Measurements from ENCODE around the gene GAS7.

- no peak for TF ChIP-seq BHLHE40 (IDR thresholded peaks at IDR 0.05; ENCODE audit: borderline replicate concordance)
- TF ChIP-seq SP1 (IDR thresholded peaks at IDR 0.05) = no peak
- TF ChIP-seq ELF4 (IDR thresholded peaks at IDR 0.05) = no peak
- TF ChIP-seq, protein P1, sequence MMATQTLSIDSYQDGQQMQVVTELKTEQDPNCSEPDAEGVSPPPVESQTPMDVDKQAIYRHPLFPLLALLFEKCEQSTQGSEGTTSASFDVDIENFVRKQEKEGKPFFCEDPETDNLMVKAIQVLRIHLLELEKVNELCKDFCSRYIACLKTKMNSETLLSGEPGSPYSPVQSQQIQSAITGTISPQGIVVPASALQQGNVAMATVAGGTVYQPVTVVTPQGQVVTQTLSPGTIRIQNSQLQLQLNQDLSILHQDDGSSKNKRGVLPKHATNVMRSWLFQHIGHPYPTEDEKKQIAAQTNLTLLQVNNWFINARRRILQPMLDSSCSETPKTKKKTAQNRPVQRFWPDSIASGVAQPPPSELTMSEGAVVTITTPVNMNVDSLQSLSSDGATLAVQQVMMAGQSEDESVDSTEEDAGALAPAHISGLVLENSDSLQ (IDR thresholded peaks at IDR 0.05) = no peak
- TF ChIP-seq FOXM1 (IDR thresholded peaks at IDR 0.05; ENCODE audit: borderline replicate concordance) = no peak
- TF ChIP-seq L3MBTL2 (conservative IDR thresholded peaks at IDR 0.05) = no peak
Measured at GRCh38 chr17:10135539-10136257, 62.7 kb downstream of the GAS7 start.
